HepG2 (cell line): ENCODE data around the gene CAPN11. TPM values are rescaled to one million over a fixed set of nuclear protein-coding genes. Genes with fewer than 3 reads are reported as not detected.

ENCODE experiments used
- ATAD3A ChIP-seq: sonication (generic); formaldehyde crosslinking; IDR thresholded peaks from 2 replicates; pipeline ENCODE4 v1.4.0; 2020; ENCODE audit warnings: missing genetic modification reagents
- ATF7 ChIP-seq, 2 experiments: fragments of 450-650 bp in 1 of 2; sonication (generic) in 1 of 2; formaldehyde crosslinking in 1 of 2; IDR thresholded peaks; 2 replicates each; pipeline versions ENCODE4 v1.4.0 to v1.6.1; 2016 to 2020; ENCODE audit warnings: antibody characterized with exemption in 1 of 2, mild to moderate bottlenecking in 1 of 2, missing genetic modification reagents in 1 of 2
- FIP1L1 ChIP-seq: fragments of 200-400 bp; formaldehyde crosslinking; IDR thresholded peaks from 2 replicates; pipeline ENCODE4 v1.6.1; 2018; ENCODE audit warnings: low read depth, mild to moderate bottlenecking, low read length, moderate library complexity, borderline replicate concordance; ENCODE audit not compliant: insufficient read depth
- HCFC1 ChIP-seq: fragments of 150-350 bp; IDR thresholded peaks from 2 replicates; pipeline ENCODE4 v1.6.1; 2014; ENCODE audit warnings: low read depth, low read length
- ISX ChIP-seq: sonication (generic); formaldehyde crosslinking; conservative IDR thresholded peaks from 2 replicates; pipeline ENCODE4 v1.5.0; 2020; ENCODE audit warnings: missing genetic modification reagents
- MIER3 ChIP-seq: IDR thresholded peaks from 2 replicates; pipeline ENCODE4 v1.6.1; 2016; ENCODE audit warnings: missing compliant biosample characterization, borderline replicate concordance
- MTF1 ChIP-seq: sonication (generic); formaldehyde crosslinking; IDR thresholded peaks from 2 replicates; pipeline ENCODE4 v1.5.0; 2020; ENCODE audit warnings: missing genetic modification reagents
- MZF1 ChIP-seq: sonication (generic); formaldehyde crosslinking; IDR thresholded peaks from 2 replicates; pipeline ENCODE4 v1.8.1; 2023; ENCODE audit warnings: mild to moderate bottlenecking, missing genetic modification reagents, borderline replicate concordance
- POLR2AphosphoS2 ChIP-seq: IDR thresholded peaks from 2 replicates; pipeline ENCODE4 v1.6.1; 2011; ENCODE audit warnings: low read depth, low read length, improper control_type of control experiment
- POLR2AphosphoS5 ChIP-seq: IDR thresholded peaks from 2 replicates; pipeline ENCODE4 v1.6.1; 2012; ENCODE audit warnings: low read depth, low read length
- PTBP1 ChIP-seq: fragments of 200-400 bp; formaldehyde crosslinking; IDR thresholded peaks from 2 replicates; pipeline ENCODE4 v1.6.1; 2018; ENCODE audit warnings: low read length, low read depth; ENCODE audit not compliant: poor library complexity, severe bottlenecking
- ZBTB21 ChIP-seq: sonication (generic); formaldehyde crosslinking; IDR thresholded peaks from 2 replicates; pipeline ENCODE4 v1.4.0; 2020; ENCODE audit warnings: missing genetic modification reagents
- ZFP62 ChIP-seq: sonication (generic); formaldehyde crosslinking; IDR thresholded peaks from 2 replicates; pipeline ENCODE4 v1.4.0; 2020; ENCODE audit warnings: missing genetic modification reagents
- ZNF383 ChIP-seq: sonication (generic); formaldehyde crosslinking; IDR thresholded peaks from 2 replicates; pipeline ENCODE4 v1.4.0; 2020; ENCODE audit warnings: missing genetic modification reagents, mild to moderate bottlenecking, borderline replicate concordance
- ZNF883 ChIP-seq: sonication (generic); formaldehyde crosslinking; IDR thresholded peaks from 2 replicates; pipeline ENCODE4 v1.5.1; 2020; ENCODE audit warnings: mild to moderate bottlenecking, missing genetic modification reagents; ENCODE audit errors: not compliant biosample characterization
- polyA plus RNA-seq, 8 experiments: library from polyadenylated mRNA; depleted of rRNA in 3 of 8; stranded (reverse) in 7 of 8; unstranded in 1 of 8; fragments of >200 nt; fragmentation: Illumina TruSeq in 4 of 8; extraction: Trizol in 4 of 8; gene quantifications; 2 replicates each; pipeline versions ENCODE4 v1.2.1 to v1.2.3, GENCODE V29; 2011 to 2016; ENCODE audit warnings: low read depth in 4 of 8, missing spikeins in 1 of 8, mixed read lengths in 1 of 8; ENCODE audit not compliant: insufficient read depth in 1 of 8
- total RNA-seq, 5 experiments: library from RNA; depleted of rRNA; stranded (reverse); fragments of >200 nt; fragmentation: Illumina TruSeq; extraction: Trizol; gene quantifications; 2 replicates each; pipeline ENCODE4 v1.2.3, GENCODE V29; 2016; ENCODE audit warnings: low read depth in 1 of 5
- TF ChIP-seq, protein P1 (sequence below): sonication (generic); formaldehyde crosslinking; IDR thresholded peaks from 2 replicates; pipeline ENCODE4 v1.5.0; 2020; ENCODE audit warnings: mild to moderate bottlenecking, missing genetic modification reagents, borderline replicate concordance
- TF ChIP-seq, protein P2 (sequence below): IDR thresholded peaks from 2 replicates; pipeline ENCODE4 v1.6.1; 2016
- TF ChIP-seq, protein P3 (sequence below): sonication (generic); formaldehyde crosslinking; IDR thresholded peaks from 2 replicates; pipeline ENCODE4 v1.5.0; 2020; ENCODE audit warnings: mild to moderate bottlenecking, missing genetic modification reagents, borderline replicate concordance

The CAPN11 gene
- total and polyA plus RNA-seq, 2 of the 13 experiments (the other 11 are each of a cell fraction or from before 2014, with no cell fraction given), result 0.07 to 0.11 TPM

DNA sequence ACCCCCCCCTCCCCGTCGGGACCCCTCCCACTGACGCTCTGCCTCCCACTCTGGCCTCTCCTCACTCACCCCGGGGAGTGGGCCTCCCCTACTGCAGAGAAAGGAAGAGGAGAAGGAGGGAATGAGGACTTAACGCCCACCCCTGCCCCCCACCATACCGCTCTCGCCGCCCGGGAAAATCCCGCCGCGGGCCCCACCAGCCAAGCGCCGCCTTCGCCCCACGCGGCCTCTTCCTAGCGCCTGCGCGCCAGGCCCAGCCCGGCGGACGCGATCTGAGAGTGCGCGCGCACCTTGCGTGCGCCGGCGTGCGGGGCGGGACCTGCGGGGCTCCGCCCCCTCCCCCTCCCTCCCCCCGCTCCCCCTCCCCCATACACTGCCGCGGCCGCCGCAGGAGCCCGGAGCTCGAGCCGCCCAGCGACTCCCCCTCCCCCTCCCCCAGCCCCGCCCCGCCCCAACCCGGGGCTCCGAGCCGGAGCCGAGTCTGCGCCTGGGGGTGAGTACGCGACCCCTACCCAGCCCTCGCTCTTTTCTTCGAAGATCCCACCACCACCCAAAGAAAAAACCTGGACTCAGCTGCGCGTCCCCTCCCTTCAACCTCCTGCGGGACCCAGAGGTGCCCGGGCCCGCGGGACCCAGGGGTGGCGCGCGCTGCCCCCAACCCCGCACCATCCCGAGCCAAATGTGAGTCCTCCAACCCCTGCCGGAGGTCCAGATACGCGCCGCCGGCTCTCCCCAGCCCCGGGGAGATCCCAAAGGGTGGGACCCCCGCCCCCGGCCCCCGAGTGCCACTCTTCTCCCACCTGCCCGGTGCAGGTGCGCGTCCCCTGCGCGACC lies 31.2 kb upstream of the CAPN11 start, which contains the start of the genes MRPL14 and TMEM63B (continued):
- TF ChIP-seq, protein P1, sequence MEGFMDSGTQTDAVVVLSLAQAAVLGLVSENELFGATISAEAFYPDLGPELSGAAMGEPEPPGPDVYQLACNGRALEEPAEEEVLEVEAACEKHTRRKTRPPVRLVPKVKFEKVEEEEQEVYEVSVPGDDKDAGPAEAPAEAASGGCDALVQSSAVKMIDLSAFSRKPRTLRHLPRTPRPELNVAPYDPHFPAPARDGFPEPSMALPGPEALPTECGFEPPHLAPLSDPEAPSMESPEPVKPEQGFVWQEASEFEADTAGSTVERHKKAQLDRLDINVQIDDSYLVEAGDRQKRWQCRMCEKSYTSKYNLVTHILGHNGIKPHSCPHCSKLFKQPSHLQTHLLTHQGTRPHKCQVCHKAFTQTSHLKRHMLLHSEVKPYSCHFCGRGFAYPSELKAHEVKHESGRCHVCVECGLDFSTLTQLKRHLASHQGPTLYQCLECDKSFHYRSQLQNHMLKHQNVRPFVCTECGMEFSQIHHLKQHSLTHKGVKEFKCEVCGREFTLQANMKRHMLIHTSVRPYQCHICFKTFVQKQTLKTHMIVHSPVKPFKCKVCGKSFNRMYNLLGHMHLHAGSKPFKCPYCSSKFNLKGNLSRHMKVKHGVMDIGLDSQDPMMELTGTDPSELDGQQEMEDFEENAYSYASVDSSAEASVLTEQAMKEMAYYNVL, result no peak
- TF ChIP-seq ZNF383 (CRISPR knock-in tag), result no peak
- no peak for TF ChIP-seq ZFP62 (CRISPR knock-in tag)
- no peak for TF ChIP-seq PTBP1
- TF ChIP-seq, protein P2, sequence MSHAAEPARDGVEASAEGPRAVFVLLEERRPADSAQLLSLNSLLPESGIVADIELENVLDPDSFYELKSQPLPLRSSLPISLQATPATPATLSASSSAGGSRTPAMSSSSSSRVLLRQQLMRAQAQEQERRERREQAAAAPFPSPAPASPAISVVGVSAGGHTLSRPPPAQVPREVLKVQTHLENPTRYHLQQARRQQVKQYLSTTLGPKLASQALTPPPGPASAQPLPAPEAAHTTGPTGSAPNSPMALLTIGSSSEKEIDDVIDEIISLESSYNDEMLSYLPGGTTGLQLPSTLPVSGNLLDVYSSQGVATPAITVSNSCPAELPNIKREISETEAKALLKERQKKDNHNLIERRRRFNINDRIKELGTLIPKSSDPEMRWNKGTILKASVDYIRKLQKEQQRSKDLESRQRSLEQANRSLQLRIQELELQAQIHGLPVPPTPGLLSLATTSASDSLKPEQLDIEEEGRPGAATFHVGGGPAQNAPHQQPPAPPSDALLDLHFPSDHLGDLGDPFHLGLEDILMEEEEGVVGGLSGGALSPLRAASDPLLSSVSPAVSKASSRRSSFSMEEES (CRISPR knock-in tag), result no peak
- TF ChIP-seq ZNF883 (CRISPR knock-in tag), result peak; percentile 16
- TF ChIP-seq MIER3, result no peak
- no peak for TF ChIP-seq MTF1 (CRISPR knock-in tag)
- no peak for TF ChIP-seq POLR2AphosphoS2
- no peak for TF ChIP-seq ZBTB21 (CRISPR knock-in tag)
- no peak for TF ChIP-seq ISX
- TF ChIP-seq, protein P3, sequence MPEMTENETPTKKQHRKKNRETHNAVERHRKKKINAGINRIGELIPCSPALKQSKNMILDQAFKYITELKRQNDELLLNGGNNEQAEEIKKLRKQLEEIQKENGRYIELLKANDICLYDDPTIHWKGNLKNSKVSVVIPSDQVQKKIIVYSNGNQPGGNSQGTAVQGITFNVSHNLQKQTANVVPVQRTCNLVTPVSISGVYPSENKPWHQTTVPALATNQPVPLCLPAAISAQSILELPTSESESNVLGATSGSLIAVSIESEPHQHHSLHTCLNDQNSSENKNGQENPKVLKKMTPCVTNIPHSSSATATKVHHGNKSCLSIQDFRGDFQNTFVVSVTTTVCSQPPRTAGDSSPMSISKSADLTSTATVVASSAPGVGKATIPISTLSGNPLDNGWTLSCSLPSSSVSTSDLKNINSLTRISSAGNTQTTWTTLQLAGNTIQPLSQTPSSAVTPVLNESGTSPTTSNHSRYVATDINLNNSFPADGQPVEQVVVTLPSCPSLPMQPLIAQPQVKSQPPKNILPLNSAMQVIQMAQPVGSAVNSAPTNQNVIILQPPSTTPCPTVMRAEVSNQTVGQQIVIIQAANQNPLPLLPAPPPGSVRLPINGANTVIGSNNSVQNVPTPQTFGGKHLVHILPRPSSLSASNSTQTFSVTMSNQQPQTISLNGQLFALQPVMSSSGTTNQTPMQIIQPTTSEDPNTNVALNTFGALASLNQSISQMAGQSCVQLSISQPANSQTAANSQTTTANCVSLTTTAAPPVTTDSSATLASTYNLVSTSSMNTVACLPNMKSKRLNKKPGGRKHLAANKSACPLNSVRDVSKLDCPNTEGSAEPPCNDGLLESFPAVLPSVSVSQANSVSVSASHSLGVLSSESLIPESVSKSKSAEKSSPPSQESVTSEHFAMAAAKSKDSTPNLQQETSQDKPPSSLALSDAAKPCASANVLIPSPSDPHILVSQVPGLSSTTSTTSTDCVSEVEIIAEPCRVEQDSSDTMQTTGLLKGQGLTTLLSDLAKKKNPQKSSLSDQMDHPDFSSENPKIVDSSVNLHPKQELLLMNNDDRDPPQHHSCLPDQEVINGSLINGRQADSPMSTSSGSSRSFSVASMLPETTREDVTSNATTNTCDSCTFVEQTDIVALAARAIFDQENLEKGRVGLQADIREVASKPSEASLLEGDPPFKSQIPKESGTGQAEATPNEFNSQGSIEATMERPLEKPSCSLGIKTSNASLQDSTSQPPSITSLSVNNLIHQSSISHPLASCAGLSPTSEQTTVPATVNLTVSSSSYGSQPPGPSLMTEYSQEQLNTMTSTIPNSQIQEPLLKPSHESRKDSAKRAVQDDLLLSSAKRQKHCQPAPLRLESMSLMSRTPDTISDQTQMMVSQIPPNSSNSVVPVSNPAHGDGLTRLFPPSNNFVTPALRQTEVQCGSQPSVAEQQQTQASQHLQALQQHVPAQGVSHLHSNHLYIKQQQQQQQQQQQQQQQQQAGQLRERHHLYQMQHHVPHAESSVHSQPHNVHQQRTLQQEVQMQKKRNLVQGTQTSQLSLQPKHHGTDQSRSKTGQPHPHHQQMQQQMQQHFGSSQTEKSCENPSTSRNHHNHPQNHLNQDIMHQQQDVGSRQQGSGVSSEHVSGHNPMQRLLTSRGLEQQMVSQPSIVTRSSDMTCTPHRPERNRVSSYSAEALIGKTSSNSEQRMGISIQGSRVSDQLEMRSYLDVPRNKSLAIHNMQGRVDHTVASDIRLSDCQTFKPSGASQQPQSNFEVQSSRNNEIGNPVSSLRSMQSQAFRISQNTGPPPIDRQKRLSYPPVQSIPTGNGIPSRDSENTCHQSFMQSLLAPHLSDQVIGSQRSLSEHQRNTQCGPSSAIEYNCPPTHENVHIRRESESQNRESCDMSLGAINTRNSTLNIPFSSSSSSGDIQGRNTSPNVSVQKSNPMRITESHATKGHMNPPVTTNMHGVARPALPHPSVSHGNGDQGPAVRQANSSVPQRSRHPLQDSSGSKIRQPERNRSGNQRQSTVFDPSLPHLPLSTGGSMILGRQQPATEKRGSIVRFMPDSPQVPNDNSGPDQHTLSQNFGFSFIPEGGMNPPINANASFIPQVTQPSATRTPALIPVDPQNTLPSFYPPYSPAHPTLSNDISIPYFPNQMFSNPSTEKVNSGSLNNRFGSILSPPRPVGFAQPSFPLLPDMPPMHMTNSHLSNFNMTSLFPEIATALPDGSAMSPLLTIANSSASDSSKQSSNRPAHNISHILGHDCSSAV (CRISPR knock-in tag), result no peak
- TF ChIP-seq ATF7 (IDR thresholded peaks at IDR 0.05), result no peak
- TF ChIP-seq ATF7 (CRISPR knock-in tag; IDR thresholded peaks at IDR 0.05), result no peak
- no peak for TF ChIP-seq ATAD3A
- TF ChIP-seq POLR2AphosphoS5, result peak; percentile 83
- no peak for TF ChIP-seq FIP1L1
- no peak for TF ChIP-seq MZF1
- no peak for TF ChIP-seq HCFC1
